NCI-H2107 treated with DMSO at 0.1 percent for 48 hours (cell line): ENCODE measurements around the gene COL4A2.

Source experiments
- DNase-seq: peaks from one replicate; lab custom pipeline; 2025; ENCODE audit not compliant: unreplicated experiment; lab: John Stamatoyannopoulos, UW

The COL4A2 gene

GRCh38 chr13:110306960-110307766 lies at the start of gene COL4A2, which contains the start of gene COL4A1:
TSS of gene COL4A2 (plus strand) at chr13:110307284. CDS start at chr13:110307904, 620 bp downstream.
TSS of gene COL4A1 (minus strand) at chr13:110307157. CDS start at chr13:110307027, 130 bp downstream.
- no peak for DNase-seq

- DNase-seq, result no peak
Observed at GRCh38 chr13:110257408-110257807, 49.7 kb upstream of the COL4A2 start.

- DNase-seq, result no peak
Observed at GRCh38 chr13:110258876-110259631, 48.0 kb upstream of the COL4A2 start.

- DNase-seq, result no peak
Observed at GRCh38 chr13:110259651-110260050, 47.4 kb upstream of the COL4A2 start.

DNA sequence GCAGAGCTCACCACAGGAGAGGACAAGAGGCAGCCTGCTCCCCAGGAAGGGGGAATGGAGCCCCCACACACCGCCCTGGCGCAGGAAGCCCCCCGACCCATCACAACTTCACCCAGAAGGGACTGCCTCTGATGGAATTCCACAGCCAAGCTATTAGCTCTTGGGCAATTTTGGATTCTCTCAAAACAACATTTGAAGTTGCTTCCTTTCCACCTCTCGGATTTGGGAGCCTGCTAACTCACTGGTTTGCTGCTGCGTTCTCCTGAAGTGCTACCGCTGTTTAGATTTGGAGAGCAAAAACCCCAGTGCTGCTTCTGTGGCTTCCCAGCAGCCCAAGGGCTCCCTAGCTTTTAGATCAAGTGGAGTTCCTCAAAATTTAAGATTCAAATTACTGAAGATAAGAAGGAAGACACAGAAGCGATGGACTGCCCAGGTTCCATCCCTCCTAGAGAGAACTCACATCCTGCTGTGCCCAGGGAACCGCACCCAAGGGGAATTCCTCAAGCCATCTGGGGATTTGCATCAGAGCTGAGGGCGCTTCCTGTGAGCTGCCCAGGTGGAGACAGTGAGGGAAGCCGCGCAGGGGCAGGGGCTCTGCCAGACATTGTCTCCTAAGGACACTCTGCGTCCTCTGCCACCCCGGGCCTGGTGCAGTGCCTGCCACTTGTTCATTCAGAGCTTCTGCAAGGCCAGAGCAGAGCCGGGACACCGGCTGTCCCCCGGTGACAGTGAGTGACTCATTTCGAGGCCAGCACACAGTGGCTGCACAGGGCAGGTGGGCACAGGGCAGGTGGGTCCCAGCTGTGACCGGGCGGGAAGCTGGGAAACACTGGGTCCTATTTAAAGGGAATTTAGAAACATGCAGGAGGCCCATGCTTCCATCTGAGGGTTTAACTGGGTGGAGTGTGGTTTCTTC lies 45.7 kb upstream of the COL4A2 start:
- no peak for DNase-seq

DNA sequence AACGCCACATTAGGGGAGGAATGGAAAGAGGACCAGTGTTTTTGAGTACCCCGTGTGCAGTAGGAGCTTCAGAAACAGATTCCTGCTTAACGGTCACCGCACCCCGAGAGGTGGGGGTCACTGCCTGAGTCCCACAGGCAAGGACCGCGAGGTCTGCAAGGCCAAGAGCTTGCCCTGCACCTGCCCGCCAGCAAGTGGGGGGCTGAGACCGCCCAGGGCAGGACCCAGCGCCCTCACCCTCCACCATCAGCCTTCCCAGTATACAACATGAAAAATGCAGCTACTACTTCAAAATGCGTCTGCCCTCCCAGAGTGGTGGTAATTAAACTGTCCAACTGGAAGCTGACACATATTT lies 45.0 kb upstream of the COL4A2 start:
- DNase-seq, result no peak

DNA sequence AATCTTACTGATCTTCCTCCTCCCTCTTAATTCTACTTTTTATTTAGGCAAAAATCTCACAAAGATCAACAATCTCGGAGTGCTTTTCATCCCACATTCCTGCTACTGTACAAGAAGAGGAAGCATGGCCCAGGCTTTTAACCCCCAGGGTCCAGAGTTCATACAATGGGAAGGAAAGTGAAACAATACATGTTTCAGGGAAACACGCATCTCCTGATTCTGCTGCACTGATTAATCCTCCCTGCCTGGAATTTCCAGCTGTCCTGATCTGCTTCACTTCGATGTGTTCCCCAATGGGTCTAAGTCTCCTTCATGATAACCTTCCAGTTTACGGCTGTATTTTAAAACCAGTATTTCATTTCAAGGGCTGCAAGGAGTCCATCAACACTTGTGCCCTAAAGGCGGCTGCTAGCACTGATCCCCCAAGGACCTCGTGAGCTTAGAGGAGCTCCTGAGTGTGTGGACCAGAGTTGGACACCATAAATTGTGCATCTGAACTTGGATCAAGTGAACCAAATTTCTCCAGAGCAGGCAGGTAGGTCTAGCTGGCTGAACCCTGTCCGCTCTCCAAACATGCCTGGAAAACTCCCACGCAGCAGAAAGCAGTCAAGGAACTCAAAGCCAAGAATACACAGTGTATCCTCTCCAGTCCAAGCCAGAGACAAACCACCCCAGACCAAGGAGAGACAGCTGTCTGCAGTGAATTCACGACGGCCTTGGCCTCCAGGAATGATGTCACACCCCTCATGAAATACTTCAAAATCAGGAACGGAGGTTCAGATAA lies 44.4 kb upstream of the COL4A2 start:
- no peak for DNase-seq

DNA sequence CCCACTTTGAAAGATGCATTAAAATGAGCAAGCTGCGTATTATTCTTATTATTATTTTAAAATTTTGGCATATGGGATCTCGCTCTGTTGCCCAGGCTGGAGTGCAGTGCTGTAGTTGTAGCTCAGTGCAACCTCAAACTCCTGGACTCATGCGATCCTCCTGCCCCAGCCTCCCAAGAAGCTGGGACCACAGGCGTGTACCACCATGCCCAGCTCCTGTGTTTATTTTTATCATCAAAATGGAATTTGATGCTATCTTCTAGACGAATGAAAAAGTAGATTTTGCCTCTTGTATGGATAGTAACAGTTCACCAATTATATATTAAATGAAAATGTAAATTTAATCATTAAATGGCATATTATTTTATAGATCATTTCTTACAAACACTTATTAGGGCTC lies 43.7 kb upstream of the COL4A2 start:
- no peak for DNase-seq

- DNase-seq, result no peak
Observed at GRCh38 chr13:110263888-110264287, 43.2 kb upstream of the COL4A2 start.

DNA sequence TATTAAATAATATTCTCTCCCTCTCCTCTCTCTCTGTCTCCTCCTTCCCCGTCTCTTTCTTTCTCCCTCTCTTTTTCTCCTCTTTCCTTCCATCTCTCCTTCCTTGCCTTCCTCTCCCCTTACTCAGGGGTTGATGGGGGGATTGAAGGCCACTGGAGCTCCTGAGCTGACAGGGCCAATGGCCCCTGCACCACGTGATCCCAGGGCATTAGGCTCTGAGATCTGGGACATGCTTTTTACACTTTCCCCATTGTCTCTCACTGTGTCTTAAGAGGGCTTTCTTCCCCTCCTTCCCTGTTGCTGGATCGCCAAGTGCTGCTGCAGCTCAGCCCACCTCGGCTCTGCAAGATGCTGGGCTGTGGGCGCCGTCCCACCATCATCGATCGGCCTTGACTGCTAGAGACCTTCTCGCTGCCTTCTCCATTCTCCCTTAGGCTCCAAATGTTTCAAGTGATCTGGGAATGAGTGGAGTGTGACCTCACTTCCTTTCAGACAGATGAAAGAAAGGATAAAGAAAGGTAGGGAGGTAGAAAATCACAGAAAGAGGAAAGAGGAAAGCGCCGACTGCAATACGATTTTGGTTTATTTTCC lies 42.3 kb upstream of the COL4A2 start:
- no peak for DNase-seq

GRCh38 chr13:110265341-110265681 lies 41.8 kb upstream of the COL4A2 start:
- no peak for DNase-seq

DNA sequence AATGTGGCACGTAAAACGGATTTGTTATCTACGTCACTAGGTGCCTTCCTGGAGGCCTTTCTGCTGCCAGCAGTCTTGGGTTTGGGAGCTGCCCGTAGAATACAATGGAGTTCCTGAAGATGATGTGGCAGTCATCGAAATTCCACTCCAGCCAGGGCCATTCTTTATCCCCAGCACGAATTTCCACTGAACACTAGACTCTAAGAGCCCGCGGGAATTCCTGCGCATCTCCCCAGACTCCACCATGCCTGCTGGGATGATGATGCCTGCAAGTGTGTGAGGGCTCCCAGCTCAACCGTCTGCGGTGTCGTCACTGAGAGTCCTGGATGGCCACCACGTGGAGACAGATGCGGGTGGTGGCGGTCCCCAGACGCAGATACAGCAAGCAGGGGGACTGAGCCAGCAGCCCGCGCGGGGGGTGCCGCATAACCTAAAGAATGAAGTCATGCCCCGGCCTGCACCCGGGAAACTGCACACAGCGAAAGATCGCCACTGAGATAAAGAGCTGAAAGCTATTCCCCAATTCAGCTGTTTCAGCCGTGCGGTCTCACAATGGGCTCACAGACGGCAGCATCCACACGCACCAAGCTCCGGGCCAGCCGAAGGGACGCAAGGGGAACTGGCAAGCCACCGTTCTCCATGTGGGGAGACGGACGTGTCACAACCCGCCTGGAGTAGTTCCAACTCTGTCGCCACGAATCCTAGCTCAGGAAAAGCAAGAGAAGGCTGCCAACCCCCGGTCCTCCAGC lies 41.2 kb upstream of the COL4A2 start:
- DNase-seq, result no peak

- DNase-seq, result no peak
Observed at GRCh38 chr13:110266431-110266809, 40.7 kb upstream of the COL4A2 start.

DNA sequence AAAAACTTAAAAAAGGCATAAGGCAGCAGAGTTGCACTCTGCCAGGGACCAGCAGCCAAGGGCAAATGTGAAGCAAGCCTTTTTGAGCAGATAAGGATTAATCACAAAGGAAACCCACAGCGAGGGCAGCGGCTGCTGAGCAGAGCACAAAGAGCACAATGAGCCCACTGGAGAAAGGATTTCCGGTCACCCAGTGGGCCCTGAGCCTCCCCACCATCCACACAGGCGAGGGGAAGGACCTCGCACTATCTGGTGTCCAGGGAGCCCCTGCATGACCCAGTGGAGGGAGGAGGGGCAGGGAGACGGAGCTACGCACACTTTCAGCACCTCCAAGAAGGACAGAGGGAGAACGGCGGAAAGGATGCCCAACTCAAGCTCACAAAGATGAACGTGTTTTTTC lies 40.1 kb upstream of the COL4A2 start:
- no peak for DNase-seq

DNA sequence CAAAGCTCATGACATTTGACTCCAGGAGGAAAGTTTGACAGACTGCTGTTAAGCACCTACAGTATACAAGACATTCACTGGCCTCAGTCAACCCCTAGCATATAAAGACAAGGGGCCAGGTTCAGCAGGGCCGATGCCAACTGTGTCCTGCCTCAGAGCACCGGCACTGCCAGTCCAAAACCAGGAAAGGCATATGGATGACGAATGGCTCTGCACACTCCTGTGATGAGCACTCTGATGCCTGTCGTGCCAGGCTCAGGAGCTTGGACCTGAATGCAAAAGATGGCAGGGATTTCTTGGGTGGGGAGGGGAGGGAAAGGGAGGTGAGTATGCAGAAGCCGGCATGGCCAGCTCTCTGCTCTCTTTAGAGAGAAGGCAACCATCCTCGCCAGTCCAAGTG lies 39.0 kb upstream of the COL4A2 start:
- DNase-seq, result no peak

GRCh38 chr13:110268576-110269185 lies 38.4 kb upstream of the COL4A2 start:
- DNase-seq, result no peak

- no peak for DNase-seq
Observed at GRCh38 chr13:110269509-110270185, 37.4 kb upstream of the COL4A2 start.

DNA sequence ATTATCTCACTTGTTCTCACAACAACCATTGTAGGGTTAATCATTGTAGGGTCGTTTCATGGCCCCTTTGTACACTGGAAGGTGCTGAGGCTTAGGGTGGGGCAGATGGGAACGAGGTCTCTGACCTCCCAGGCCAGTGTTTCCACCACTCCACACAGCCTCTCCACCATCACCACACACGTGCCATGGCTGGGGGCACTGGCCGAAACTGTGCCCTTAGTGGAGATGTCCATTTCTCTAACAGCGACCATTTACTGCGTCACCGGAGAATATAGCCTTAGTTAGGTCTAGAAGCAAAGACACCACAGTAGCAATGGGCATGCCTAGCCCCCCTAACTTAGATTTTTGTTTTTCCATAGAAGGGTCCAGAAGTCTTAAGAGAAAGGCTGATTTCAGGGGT lies 36.6 kb upstream of the COL4A2 start:
- DNase-seq, result no peak

GRCh38 chr13:110271313-110271712 lies 35.8 kb upstream of the COL4A2 start:
- DNase-seq, result no peak
